Uterus (tissue), 4 donors: ENCODE results near the gene ARFRP1. TPM values are rescaled to one million over a fixed set of nuclear protein-coding genes. Genes with fewer than 3 reads are reported as not detected.

Experiments used
- DNase-seq, 2 donors: peaks; one replicate each; pipeline ENCODE4 v3.0.0-alpha.2; 2019 to 2020
- H3K27ac ChIP-seq, 2 donors: fragments of 200-600 bp; sonication (generic); 1 replicate in 1 of 2; 2 replicates in 1 of 2; pipeline ENCODE4 v1.5.1; 2016 to 2018
- H3K27me3 ChIP-seq, 2 donors: fragments of 200-600 bp; sonication (generic); one replicate each; pipeline ENCODE4 v1.5.1; 2018 to 2019; ENCODE audit warnings: control low read depth in 1 of 2
- H3K36me3 ChIP-seq, 2 donors: fragments of 200-600 bp; sonication (generic); one replicate each; pipeline ENCODE4 v1.5.1; 2019; ENCODE audit warnings: control low read depth in 1 of 2
- H3K4me1 ChIP-seq, 2 donors: fragments of 200-600 bp; sonication (generic); one replicate each; pipeline ENCODE4 v1.5.1; 2018 to 2019; ENCODE audit warnings: control low read depth in 1 of 2
- H3K4me3 ChIP-seq, 2 donors: fragments of 200-600 bp; sonication (generic); 1 replicate in 1 of 2; 2 replicates in 1 of 2; pipeline ENCODE4 v1.5.1; 2018 to 2019; ENCODE audit warnings: mild to moderate bottlenecking in 1 of 2
- H3K9me3 ChIP-seq, 2 donors: fragments of 200-600 bp; sonication (generic); one replicate each; pipeline ENCODE4 v1.5.1; 2019; ENCODE audit warnings: control low read depth in 1 of 2
- CTCF ChIP-seq, 4 experiments: fragments of 200-600 bp in 2 of 4; fragments of 450-650 bp in 2 of 4; sonication (generic) in 2 of 4; IDR thresholded peaks; one replicate each; pipeline ENCODE4 v1.5.1; 2016 to 2019; ENCODE audit warnings: antibody characterized with exemption in 4 of 4, mild to moderate bottlenecking in 2 of 4, moderate library complexity in 1 of 4
- POLR2A ChIP-seq, 2 donors: fragments of 450-650 bp; IDR thresholded peaks; one replicate each; pipeline ENCODE4 v1.6.1; 2016; ENCODE audit warnings: antibody characterized with exemption in 2 of 2, mild to moderate bottlenecking in 1 of 2, moderate library complexity in 1 of 2
- intact Hi-C: fragments of 100-400 bp; cut with DNase I; formaldehyde crosslinking; loops from one replicate; pipeline ENCODE4 v1.15.1; 2023; ENCODE audit warnings: low total_unique reads
- total RNA-seq, 4 donors: library from RNA; depleted of rRNA in 3 of 4; stranded (reverse); fragments of >200 nt in 3 of 4; gene quantifications; one replicate each; pipeline versions ENCODE4 v1.1.0 to v1.2.4, GENCODE V29; 2014 to 2023
- donor health status: DM: yes; HTN: yes; CAD: no.

The ARFRP1 gene
- total RNA-seq, 4 donors from 2014 or later: 26.1 to 59.8 (median 33.5) TPM

GRCh38 chr20:63734946-63735858 lies 27.4 kb upstream of the ARFRP1 start:
- H3K27ac ChIP-seq: no peak overlapping the region
- no peak for DNase-seq
- no peaks in the 10 kb centered on the region for H3K9me3 ChIP-seq
- TF ChIP-seq POLR2A (IDR thresholded peaks at IDR 0.05): no peak
- no peak for TF ChIP-seq CTCF (IDR thresholded peaks at IDR 0.05)
- H3K4me3 ChIP-seq: no peak overlapping the region
- intact Hi-C loops: no loop called here
- no peaks in the 10 kb centered on the region for H3K36me3 ChIP-seq
- peaks cover 0 to 14% of the 10 kb centered on the region in 2 donors for H3K4me1 ChIP-seq
- no peaks in the 10 kb centered on the region for H3K27me3 ChIP-seq

GRCh38 chr20:63734111-63734945 lies 26.6 kb upstream of the ARFRP1 start:
- TF ChIP-seq POLR2A (IDR thresholded peaks at IDR 0.05): no peak
- TF ChIP-seq CTCF (IDR thresholded peaks at IDR 0.05): no peak
- Histone ChIP-seq H3K4me1 (peaks cover 0 to 14% of the 10 kb centered on the region in 2 donors), H3K9me3 (no peaks in the 10 kb centered on the region), H3K27ac (no peak overlapping the region), H3K36me3 (no peaks in the 10 kb centered on the region), H3K4me3 (no peak overlapping the region), H3K27me3 (no peaks in the 10 kb centered on the region)
- no peak for DNase-seq
- intact Hi-C loops: no loop called here

- no peaks in the 10 kb centered on the region for H3K27me3 ChIP-seq
- no peak overlapping the region for H3K4me3 ChIP-seq
- no peaks in the 10 kb centered on the region for H3K36me3 ChIP-seq
- intact Hi-C loops: no loop called here
- TF ChIP-seq POLR2A (IDR thresholded peaks at IDR 0.05) (no peak), CTCF (IDR thresholded peaks at IDR 0.05) (no peak)
- no peak overlapping the region for H3K27ac ChIP-seq
- DNase-seq: no peak
- H3K9me3 ChIP-seq: no peaks in the 10 kb centered on the region
- peaks cover 0 to 13% of the 10 kb centered on the region in 2 donors for H3K4me1 ChIP-seq
These were observed 25.9 kb upstream of the ARFRP1 start for GRCh38 chr20:63733579-63734081.

- Histone ChIP-seq H3K9me3 (no peaks in the 10 kb centered on the region), H3K27ac (no peak overlapping the region), H3K36me3 (no peaks in the 10 kb centered on the region), H3K27me3 (no peaks in the 10 kb centered on the region), H3K4me3 (no peak overlapping the region), H3K4me1 (peaks cover 0 to 8% of the 10 kb centered on the region in 2 donors)
- no peak for TF ChIP-seq POLR2A (IDR thresholded peaks at IDR 0.05)
- no peak for TF ChIP-seq CTCF (IDR thresholded peaks at IDR 0.05)
- intact Hi-C loops: no loop called here
- no peak for DNase-seq
These were observed 25.3 kb upstream of the ARFRP1 start for GRCh38 chr20:63733117-63733516.
